ENCODE results near the gene ACADM.

- no peak for TF ChIP-seq ATF3 (IDR thresholded peaks at IDR 0.05)
- TF ChIP-seq CTCF (IDR thresholded peaks at IDR 0.05 in 2 of 3, conservative IDR thresholded peaks at IDR 0.05 in 1 of 3; ENCODE audit: borderline replicate concordance in 1 of 3, insufficient read depth in 1 of 3, low read depth in 2 of 3, low read length in 2 of 3), result no peak
- TF ChIP-seq ZBTB33 (IDR thresholded peaks at IDR 0.05; ENCODE audit: extremely low read depth, insufficient replicate concordance, low read length), result no peak
- no peak for TF ChIP-seq POLR2A (IDR thresholded peaks at IDR 0.05; ENCODE audit: borderline replicate concordance, extremely low read depth, insufficient read depth, insufficient read length)
- no peak for TF ChIP-seq YY1 (IDR thresholded peaks at IDR 0.05; ENCODE audit: extremely low read depth, insufficient replicate concordance, low read depth, low read length)
- TF ChIP-seq TCF7L2 (IDR thresholded peaks at IDR 0.05; ENCODE audit: borderline replicate concordance, extremely low read depth, insufficient read depth, insufficient read length), result no peak
- TF ChIP-seq ZNF274 (IDR thresholded peaks at IDR 0.05; ENCODE audit: low read depth, low read length), result no peak
- TF ChIP-seq SP1 (IDR thresholded peaks at IDR 0.05; ENCODE audit: low read depth), result no peak
- no peak for TF ChIP-seq RAD21 (IDR thresholded peaks at IDR 0.05; ENCODE audit: low read depth)
- TF ChIP-seq CBX3 (IDR thresholded peaks at IDR 0.05; ENCODE audit: low read depth), result no peak
- TF ChIP-seq POLR2AphosphoS5 (IDR thresholded peaks at IDR 0.05; ENCODE audit: low read depth, low read length), result no peak
Observed at GRCh38 chr1:75708910-75709309, 15.6 kb upstream of the ACADM start.

Measured in HCT116 (cell line).